Type B pancreatic cell (in vitro differentiated cells): Measurements from ENCODE around the gene CCDC3. TPM values are rescaled to one million over a fixed set of nuclear protein-coding genes. Genes with fewer than 3 reads are reported as not detected.
A peak's percentile ranks its signal among the peaks of the same experiment; 100 is the strongest.

Source experiments
- DNase-seq: peaks from one replicate; pipeline ENCODE4 v3.0.0; 2021; ENCODE audit warnings: mixed read lengths; ENCODE audit not compliant: unreplicated experiment; ENCODE audit errors: extremely low spot score
- H3K27ac Mint-ChIP-seq: 2 replicates; pipeline ENCODE4 v1.8.0; 2021; ENCODE audit warnings: mild to moderate bottlenecking, mixed read lengths
- H3K27me3 Mint-ChIP-seq: 2 replicates; pipeline ENCODE4 v1.8.0; 2021; ENCODE audit warnings: mixed read lengths
- H3K36me3 Mint-ChIP-seq: 2 replicates; pipeline ENCODE4 v1.8.0; 2021; ENCODE audit warnings: mixed read lengths
- H3K4me1 Mint-ChIP-seq: one replicate; pipeline ENCODE4 v1.8.0; 2021; ENCODE audit warnings: mixed read lengths; ENCODE audit not compliant: unreplicated experiment
- H3K4me3 Mint-ChIP-seq: 2 replicates; pipeline ENCODE4 v1.8.0; 2021; ENCODE audit warnings: mild to moderate bottlenecking, mixed read lengths
- H3K9me3 Mint-ChIP-seq: 2 replicates; pipeline ENCODE4 v1.8.0; 2021; ENCODE audit warnings: mixed read lengths
- long read RNA-seq: library from polyadenylated mRNA; unstranded; transcript quantifications from one replicate; pipeline ENCODE4 v2.0.0, GENCODE V29; 2020
- total RNA-seq: library from RNA; stranded (reverse); gene quantifications from 2 replicates; pipeline ENCODE4 v1.2.1, GENCODE V29; 2021; ENCODE audit warnings: low replicate concordance
- TF ChIP-seq, protein P1 (sequence below): fragments of 200-600 bp; sonication (generic); conservative IDR thresholded peaks from 2 replicates; pipeline ENCODE4 v1.5.0; 2021; ENCODE audit warnings: antibody characterized with exemption, mild to moderate bottlenecking

The CCDC3 gene
- 17.6 and 44.7 TPM in 2 replicates for total RNA-seq
- long read RNA-seq, partial matches to known transcripts = 0 of 21 reads
- long read RNA-seq, other reads (novel, unspliced or antisense) = 19 of 21 reads

DNA sequence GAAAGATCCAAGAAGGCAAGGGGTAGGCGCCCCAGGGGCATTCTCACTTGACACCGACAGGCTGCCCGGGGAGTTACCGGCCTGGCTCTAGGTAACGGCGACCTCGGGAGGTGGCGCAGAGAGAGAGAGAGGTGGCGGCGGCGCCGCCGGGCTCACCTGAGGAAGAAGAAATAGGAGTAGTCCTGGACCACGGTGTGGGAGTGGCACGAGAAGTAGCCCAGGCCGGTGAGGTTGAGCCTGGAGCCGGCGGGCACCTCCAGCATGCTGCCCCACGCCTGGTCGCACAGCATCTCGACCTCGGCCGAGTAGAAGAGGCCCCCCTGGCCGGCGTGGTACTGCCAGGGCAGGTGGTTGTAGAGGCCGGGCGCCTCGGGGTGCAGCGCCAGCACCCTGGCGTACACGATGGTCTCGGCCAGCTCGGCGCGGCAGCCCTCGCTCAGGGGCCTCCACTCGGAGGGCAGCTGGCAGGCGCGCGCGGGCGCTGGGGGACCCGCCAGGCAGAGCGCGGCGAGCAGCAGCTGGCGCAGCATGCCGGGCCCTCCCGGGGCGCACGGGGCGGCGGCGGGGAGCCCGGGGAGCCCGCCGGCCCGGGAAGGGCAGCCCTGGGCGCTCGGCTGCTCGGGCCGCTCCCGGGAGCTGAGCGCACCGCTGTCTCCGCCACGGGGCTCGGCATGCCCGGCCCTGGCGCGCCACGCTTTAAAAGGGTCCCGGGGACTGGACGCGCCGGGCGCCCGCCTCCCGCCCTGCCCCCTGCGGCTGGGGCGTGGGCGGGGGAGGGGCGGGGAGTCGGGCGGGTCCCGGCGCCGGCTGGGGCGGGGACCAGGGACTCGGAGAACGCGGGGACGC lies at the start of gene CCDC3:
Gene CCDC3 (minus strand): TSS at position 673 of the 846 bp plus-strand sequence. CDS start 143 bp downstream, at position 530.
- TF ChIP-seq, protein P1, sequence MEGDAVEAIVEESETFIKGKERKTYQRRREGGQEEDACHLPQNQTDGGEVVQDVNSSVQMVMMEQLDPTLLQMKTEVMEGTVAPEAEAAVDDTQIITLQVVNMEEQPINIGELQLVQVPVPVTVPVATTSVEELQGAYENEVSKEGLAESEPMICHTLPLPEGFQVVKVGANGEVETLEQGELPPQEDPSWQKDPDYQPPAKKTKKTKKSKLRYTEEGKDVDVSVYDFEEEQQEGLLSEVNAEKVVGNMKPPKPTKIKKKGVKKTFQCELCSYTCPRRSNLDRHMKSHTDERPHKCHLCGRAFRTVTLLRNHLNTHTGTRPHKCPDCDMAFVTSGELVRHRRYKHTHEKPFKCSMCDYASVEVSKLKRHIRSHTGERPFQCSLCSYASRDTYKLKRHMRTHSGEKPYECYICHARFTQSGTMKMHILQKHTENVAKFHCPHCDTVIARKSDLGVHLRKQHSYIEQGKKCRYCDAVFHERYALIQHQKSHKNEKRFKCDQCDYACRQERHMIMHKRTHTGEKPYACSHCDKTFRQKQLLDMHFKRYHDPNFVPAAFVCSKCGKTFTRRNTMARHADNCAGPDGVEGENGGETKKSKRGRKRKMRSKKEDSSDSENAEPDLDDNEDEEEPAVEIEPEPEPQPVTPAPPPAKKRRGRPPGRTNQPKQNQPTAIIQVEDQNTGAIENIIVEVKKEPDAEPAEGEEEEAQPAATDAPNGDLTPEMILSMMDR = no peak
- Mint-ChIP-seq H3K9me3 (no peaks in the 10 kb centered on the region), H3K27ac (peak within 1 kb of the TSS; percentile 51), H3K4me3 (peak within 1 kb of the TSS; percentile 90), H3K4me1 (peaks cover 8% of the 10 kb centered on the region), H3K36me3 (no peaks in the 10 kb centered on the region), H3K27me3 (peaks cover 52% of the 10 kb centered on the region)
- peak; percentile 68 for DNase-seq

DNA sequence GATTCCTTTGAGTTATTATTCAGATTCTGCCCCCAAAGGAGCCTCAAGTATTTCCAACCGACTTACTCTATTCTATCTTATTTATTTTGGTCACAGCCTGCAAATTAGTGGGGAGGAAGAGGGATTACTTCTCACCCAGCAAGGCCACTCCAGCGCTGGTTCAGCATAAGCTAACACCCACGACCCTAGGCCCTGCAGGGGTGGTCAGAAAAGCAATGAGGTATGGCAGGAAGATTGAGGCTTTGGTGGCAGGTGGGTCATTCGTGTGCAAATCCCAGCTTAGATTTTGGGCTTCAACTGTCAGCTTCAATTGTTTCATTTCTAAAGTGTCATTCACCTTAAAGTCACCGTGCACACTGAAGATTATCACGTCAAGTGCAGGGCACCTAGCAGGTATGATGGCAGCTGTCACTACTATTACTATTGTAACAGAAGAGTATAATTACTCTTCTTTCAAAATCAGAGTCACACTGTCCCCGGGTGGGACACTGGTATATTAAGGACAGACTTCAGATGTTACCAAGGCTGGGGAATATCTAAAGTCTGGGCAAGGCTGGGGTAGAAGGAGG lies 49.7 kb upstream of the CCDC3 start:
- TF ChIP-seq, protein P1 = no peak
- peaks cover 13% of the 10 kb centered on the region for H3K27me3 Mint-ChIP-seq
- no peaks in the 10 kb centered on the region for H3K36me3 Mint-ChIP-seq

DNA sequence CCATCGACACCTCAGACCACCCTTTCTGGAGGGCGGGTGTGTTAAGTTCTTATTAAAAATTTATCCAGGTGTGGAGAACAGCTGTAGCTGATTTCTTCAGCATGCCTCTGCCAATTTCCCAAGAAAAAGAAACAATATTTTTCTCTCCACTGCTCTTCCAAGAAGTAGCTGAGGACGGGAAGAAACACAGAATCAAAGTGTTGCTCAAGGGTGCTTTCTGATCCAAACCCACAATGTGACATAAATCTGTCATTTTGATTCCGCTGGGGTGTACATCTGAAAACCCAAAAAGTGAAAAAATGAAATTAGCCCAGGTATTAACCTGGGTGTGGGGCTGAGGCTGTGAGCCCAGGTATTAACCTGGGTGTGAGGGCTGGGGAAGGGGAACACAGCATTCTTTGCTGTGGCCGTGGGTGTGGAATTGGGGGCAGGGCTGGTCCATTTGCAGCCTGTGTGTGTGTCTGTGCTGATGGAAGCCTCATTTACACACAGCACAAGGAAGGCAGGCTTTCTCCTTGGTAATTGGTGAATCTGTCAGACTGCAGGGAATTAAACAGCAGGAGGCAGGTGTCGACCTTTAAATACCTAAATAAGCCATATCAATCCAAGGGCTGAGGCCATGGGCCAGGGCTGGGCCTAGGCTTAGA lies 48.4 kb upstream of the CCDC3 start:
- DNase-seq = no peak
- H3K36me3 Mint-ChIP-seq = no peaks in the 10 kb centered on the region
- H3K9me3 Mint-ChIP-seq = no peaks in the 10 kb centered on the region
- H3K27me3 Mint-ChIP-seq = peaks cover 11% of the 10 kb centered on the region
- no peak overlapping the region for H3K4me3 Mint-ChIP-seq
- no peaks in the 10 kb centered on the region for H3K4me1 Mint-ChIP-seq
- H3K27ac Mint-ChIP-seq = no peak overlapping the region
- TF ChIP-seq, protein P1 = no peak

More for the DNA sequence above, 49.7 kb upstream of the CCDC3 start:
- H3K9me3 Mint-ChIP-seq = no peaks in the 10 kb centered on the region
- no peaks in the 10 kb centered on the region for H3K4me1 Mint-ChIP-seq
- no peak overlapping the region for H3K4me3 Mint-ChIP-seq
- no peak for DNase-seq
- H3K27ac Mint-ChIP-seq = no peak overlapping the region

DNA sequence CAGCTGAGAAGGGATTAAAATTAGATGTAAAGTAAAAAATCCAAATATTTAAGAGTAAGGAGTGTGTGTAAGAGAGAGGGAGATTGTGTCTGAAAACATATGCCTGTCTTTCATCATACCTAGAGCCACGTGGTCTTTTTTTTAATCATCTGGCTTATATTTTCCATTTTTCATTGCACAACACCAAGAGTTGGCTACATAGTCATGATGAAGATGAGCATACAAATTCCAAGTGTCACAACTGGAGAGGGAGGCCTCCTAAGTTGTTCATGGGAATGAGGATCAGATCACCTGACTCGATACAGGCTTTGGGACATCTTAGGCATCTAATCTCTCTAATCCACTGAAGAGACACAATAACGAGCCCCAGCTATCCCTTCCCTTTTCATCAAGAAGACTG lies 47.2 kb upstream of the CCDC3 start:
- H3K9me3 Mint-ChIP-seq = no peaks in the 10 kb centered on the region
- no peak overlapping the region for H3K4me3 Mint-ChIP-seq
- no peaks in the 10 kb centered on the region for H3K36me3 Mint-ChIP-seq
- TF ChIP-seq, protein P1 = no peak
- H3K4me1 Mint-ChIP-seq = no peaks in the 10 kb centered on the region
- H3K27me3 Mint-ChIP-seq = peaks cover 11% of the 10 kb centered on the region
- no peak for DNase-seq
- H3K27ac Mint-ChIP-seq = no peak overlapping the region

DNA sequence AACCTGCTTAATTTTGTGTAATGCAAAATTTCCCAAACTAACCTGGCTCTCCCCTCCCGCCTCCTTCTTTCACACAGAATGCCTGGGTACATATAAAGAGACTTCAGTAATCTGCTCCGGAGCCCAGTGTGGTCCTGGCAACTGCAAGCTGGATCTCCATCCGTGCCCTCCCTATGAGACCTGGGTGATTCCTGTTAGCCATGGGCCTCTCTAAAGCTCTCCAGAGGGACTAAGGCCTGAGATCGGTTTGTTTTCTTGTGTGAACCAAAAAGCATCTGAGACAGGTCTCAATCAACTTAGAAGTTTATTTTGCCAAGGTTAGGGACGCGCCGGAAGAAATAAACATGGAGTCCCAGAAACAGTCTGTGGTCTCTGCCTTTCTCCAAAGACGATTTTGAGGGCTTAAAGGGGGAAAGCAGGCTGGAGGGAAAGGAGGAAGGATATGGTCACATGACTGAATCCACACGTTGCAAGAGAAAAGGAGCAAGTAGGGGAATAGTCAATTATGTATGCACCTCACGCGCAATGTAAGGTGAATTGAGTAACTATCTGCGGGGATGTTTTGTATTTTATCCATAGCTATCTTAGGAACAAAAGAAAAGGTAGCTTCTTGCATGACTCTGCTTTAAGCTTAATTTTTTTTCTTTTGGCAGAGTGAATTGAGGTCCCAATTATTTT lies 46.2 kb upstream of the CCDC3 start:
- no peaks in the 10 kb centered on the region for H3K9me3 Mint-ChIP-seq

More for the DNA sequence above, 46.2 kb upstream of the CCDC3 start:
- H3K36me3 Mint-ChIP-seq = no peaks in the 10 kb centered on the region
- DNase-seq = no peak
- peaks cover 11% of the 10 kb centered on the region for H3K27me3 Mint-ChIP-seq
- H3K4me3 Mint-ChIP-seq = no peak overlapping the region
- H3K27ac Mint-ChIP-seq = no peak overlapping the region
- TF ChIP-seq, protein P1 = no peak
- no peaks in the 10 kb centered on the region for H3K4me1 Mint-ChIP-seq
